ENCODE measurements around the gene COL23A1.

DNA sequence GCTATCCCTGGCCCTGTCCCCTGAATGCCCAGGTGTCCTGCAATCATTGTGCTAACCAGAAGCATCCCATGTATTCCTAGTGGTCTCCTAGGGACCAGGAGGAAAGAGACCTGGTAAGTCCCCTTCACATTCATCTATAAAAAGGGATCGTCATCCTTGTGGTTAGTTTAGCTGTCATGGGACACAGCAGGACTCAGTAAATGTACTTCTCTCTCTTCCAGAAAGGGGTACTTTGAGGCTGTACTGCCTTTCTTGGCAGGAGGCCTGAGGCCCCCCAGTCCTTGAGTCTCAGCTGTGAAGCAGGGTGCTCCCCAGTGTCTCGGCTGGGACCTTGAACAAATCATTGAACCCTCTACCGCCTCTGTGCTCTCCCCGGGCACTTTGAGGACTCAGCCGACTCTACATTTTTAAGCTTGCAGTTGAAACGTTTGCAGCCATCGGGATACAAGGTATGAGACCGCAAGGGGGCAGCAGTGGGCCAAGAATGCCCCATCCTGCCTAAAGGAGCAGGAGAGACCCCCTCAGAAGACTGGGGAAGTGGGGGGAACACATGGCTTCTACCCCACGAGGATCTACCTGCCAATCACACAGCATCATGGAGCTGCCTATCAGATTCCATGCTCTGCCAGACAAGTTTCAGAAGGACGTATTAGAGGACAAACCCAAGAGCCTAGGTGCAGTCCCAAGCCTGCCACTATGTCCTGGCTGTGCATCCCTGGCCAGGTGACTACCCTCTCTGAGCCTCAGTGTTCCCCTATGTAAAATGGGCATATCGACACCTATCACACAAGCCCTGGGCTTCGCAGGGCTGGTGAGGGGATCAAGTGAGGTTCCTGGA lies 355.2 kb downstream of the COL23A1 start:
- TF ChIP-seq EZH2 (IDR thresholded peaks at IDR 0.05; ENCODE audit: low read length, unreplicated experiment) (no peak), EZH2phosphoT487 (IDR thresholded peaks at IDR 0.05; ENCODE audit: borderline replicate concordance, low read length) (no peak)
- TF ChIP-seq, protein P1, sequence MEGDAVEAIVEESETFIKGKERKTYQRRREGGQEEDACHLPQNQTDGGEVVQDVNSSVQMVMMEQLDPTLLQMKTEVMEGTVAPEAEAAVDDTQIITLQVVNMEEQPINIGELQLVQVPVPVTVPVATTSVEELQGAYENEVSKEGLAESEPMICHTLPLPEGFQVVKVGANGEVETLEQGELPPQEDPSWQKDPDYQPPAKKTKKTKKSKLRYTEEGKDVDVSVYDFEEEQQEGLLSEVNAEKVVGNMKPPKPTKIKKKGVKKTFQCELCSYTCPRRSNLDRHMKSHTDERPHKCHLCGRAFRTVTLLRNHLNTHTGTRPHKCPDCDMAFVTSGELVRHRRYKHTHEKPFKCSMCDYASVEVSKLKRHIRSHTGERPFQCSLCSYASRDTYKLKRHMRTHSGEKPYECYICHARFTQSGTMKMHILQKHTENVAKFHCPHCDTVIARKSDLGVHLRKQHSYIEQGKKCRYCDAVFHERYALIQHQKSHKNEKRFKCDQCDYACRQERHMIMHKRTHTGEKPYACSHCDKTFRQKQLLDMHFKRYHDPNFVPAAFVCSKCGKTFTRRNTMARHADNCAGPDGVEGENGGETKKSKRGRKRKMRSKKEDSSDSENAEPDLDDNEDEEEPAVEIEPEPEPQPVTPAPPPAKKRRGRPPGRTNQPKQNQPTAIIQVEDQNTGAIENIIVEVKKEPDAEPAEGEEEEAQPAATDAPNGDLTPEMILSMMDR (conservative IDR thresholded peaks at IDR 0.05; ENCODE audit: low read depth, low read length): peak; percentile 92

Measured in PC-3 (cell line).